ENCODE measurements around the gene KCNQ1.

Gene KCNQ1

DNA sequence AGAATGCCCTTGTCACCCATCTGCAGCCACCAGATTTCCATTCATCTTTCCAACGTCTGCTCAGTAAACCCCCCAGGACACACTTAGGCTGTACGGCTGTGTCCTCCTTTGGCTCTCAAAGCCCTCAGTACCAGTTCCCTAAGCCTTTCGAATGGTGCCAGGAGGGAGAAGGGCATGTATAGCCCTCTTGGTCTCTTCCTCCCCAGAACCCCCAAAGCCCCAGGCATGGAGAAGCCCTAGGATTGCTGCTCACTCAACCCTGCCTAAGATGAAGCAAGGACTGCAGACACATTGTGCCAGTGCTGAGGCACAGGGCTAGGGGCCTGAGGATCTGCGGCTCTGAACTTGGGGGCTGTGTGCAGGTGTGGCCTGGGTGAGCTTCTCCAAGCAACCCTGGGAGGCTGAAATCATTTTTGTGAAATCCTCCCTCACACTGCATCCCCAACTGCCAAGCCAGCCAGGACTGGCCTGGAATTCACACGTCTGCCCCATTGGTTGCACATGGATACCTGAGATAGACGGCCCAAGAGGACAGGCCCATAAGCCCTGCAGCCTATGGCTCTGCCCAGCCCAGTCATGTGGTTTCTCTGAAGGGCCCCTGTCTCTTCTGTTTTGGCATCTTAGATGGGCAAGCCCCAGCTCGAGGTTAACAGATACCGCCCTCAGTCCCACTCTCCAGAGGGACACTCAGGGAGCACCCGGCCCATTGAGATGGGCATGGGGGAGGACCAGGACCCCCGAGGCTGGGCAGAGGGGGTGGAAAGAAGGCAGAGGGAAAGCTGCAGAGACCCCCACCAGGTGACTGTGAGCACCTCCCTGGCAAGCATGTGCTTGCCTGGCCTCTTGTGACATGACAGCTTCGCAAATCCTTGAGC lies 221.0 kb downstream of the KCNQ1 start:
- DNase-seq (ENCODE audit: low read depth in 2 of 2): no peak

DNA sequence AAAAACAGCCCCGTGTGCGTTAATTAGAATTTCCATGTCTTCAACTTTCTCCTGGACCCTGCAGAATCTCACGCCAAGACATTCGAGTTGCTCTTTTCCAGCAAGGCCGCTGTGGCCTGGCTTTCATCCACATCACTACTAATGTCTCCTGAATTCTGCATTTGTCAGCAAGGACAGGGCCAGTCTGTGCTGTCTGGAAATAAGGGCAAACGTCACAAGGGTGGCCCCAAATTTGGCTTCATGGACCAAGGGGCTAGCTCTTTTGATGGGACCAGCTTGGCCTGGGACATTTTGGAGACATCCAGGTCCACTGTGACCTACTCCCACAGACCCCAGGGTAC lies 221.6 kb downstream of the KCNQ1 start:
- no peak for DNase-seq (ENCODE audit: low read depth in 2 of 2)

DNA sequence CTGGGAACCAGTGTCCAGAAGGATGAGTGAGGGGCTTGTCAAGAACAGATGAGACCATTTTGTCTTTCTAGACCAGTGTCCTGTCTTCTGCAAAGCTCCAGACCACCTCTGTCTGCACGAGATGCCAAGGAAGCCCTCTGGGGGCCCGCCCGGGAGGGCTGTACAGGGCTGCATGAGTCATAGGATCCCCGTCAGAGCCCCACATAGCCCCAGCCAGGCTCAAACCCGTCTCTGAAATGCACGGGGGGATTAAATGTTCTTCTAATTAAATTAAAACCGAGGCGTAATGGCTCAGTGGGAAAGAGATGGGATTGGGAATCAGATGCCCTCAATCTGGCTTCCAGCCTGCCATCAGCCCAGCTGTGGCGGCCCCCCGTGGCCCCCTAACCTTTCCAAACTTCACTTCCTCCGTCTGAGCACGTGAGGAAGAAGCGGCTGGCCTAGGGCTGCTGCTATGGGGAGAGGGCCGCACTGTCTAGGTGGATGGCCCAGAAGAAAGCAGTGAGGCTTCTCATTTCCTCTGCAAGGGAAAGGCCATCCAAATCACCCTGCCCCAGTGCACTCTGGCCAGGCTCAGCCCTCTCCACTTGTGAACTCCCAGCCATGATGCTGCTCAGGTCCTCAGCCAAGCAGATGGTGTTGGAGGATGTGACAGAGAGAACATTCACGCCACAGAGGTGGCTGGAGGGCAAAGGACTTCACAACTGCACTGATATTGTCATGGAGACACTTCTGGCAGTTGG lies 222.2 kb downstream of the KCNQ1 start:
- no peak for DNase-seq (ENCODE audit: low read depth in 2 of 2)

DNA sequence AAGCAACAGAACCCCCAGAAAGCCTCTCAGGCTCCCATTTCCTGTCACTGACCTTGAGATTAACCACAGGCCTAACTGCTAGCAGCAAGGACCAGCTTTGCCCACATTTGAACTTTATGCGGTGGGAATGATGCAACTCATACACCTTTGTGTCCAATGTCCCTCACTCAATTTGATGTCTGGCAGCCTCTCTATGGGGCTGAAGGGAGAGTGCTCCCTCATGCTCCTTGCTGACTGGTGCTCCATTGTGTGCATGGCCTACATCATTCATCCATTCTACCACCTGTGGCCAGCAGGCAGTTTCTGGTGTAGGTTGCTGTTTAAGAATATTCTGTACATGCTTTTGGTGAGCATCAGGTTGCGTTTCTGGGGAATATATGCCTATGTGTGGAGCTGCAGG lies 223.1 kb downstream of the KCNQ1 start:
- no peak for DNase-seq (ENCODE audit: low read depth in 2 of 2)

DNA sequence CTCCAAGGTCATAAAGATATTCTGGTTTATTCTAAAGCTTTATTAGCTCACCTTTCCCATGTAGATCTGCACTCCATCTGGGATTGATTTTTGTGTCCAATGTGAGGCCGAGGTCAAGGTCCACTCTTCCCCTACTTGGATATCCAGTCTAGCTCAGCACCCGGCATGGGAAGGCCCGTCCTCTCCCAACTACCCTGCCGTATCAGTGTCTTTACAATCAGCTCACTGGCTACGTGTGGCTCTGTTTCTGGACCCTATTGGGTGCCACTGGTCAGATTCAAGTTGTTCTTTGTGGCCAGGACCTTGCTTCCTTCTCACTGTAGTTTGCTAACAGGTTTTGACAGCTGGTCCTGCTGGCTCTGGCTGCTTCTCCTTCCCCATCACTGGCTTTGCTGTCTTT lies 224.1 kb downstream of the KCNQ1 start:
- no peak for DNase-seq (ENCODE audit: low read depth in 2 of 2)

DNA sequence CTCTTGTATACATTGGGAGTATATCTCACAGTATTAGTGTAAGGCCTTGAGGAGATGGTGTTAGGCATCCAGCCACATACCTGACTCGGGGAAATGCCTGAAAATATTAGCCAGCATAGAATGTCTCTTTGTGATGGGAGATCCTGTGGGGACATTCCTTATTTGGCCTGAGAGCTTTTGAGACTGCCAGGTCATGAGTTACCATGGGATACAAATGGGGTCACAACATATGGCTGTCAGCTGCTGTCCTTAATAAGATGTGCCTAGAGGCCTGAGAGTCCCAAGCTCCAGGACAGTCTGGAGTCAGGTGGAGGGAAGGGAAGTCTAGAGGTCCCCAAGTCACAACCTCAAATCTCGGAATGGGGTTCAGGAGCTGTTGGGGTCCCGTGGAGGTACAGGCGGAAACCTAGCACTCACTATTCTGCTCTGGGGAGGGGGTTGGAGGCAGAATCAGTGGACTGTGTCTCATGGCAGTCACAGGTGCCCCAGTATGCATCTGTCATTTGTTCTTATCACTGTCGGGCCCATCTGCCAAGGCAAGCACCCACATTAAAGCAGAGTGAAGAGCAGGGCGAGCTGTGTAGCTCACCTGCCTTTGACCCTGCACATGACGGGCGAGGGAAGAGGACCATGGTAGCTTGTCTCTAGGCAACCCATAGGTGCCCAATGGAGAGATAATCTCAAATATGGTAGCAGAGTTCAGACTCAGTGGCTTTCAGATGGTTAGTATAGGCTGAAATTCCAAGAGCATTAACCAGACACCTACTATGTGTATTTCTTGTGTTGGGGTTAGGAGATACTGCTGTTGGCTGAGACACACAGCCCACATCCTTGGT lies 225.0 kb downstream of the KCNQ1 start:
- no peak for DNase-seq (ENCODE audit: low read depth in 2 of 2)

DNA sequence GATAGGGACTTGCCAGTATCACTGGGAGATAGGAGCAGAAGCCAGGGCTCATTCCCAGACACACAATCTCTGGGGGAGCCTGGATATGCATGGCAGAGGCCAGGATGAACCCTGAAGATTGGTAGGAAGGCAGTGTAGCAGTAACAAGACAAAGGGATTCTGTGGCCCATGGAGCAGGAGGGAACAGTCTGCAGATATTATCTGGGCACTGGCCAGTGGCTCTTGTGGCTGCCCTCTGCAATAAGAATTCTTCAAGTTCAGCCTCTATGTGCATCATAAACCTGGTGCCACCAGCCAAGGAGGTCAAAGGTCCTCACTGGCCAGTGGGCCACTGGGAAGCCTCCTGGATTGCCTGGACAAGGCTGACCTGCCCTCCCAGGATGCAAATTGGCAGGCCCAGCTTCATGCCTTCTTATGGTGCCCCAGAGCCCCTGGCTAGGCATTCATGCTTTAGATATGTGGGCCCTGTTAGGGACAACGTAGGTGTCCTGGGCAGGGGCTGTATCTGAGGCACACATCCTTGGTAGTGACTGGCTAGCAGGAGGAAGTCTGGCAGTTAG lies 225.8 kb downstream of the KCNQ1 start:
- DNase-seq (ENCODE audit: low read depth in 2 of 2): no peak

DNA sequence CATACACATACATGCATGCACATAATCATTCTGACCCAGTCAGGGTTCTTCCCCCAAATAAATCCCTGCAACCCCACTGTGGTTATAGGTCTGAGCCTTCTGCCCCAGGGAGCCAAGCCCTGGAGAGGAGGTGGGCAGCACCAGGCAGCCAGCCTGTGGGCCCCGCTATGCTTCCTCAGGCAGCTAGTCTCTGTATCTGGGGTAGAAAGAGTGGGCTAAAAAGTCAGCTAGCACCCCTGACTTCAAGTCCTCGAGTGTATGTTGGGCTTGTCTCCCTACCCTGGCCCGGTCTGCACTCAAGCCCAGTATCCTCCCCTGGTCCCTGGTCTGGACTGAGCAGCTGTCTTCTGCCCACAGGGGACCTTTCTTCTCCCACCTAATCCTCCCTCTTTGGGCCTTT lies 226.9 kb downstream of the KCNQ1 start:
- DNase-seq (ENCODE audit: low read depth in 2 of 2): no peak

DNA sequence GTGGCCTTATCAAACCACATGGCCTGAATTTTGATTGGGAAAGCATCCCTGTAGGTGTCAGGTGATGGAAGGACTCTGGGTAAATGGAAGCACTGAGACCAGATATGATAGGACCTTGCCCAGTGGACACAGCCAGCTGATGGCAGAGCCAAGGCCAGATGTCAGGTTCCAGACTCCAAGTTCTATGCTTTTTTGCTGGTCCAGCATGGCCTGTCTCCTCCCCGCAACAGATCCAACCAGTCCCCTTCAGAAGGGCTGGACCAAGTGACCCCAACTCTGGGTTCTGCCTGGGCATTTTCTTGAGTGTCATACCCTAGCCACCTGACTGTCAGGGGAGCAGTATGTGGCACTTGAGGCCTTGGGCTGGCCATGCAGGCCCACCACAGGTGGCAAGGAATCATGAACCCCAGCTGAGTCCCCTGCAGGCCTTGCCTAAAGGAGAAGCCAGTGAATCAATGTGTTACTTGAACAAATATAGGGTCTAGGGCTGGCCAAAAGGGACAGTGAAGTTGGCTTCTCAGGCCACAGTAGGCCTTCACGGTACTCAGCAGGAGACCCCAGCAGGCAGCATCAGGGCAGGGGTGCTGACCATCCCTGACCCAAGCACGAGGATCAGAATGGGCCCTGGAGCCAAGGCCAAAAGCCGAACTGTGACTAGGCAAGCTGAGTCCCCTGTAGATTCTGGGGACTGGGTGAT lies 227.9 kb downstream of the KCNQ1 start:
- DNase-seq (ENCODE audit: low read depth in 2 of 2): no peak

DNA sequence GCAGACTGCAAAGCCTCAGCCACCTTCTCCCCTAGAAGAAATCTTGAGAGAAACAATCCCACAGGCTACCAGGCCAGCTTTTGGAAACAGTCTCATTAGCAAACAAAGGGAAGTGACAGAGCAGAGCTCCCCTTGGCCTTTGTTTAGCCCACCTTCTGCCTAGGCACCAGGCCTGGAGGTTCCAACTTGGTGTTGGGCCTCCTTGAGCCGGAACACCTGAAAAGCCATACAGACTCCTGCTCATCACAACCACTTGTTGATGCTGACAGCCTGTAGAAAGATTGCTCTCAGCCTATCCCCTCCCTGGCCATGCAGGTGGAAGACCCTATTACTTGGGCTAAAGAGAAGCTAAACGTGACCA lies 228.4 kb downstream of the KCNQ1 start:
- no peak for DNase-seq (ENCODE audit: low read depth in 2 of 2)

DNA sequence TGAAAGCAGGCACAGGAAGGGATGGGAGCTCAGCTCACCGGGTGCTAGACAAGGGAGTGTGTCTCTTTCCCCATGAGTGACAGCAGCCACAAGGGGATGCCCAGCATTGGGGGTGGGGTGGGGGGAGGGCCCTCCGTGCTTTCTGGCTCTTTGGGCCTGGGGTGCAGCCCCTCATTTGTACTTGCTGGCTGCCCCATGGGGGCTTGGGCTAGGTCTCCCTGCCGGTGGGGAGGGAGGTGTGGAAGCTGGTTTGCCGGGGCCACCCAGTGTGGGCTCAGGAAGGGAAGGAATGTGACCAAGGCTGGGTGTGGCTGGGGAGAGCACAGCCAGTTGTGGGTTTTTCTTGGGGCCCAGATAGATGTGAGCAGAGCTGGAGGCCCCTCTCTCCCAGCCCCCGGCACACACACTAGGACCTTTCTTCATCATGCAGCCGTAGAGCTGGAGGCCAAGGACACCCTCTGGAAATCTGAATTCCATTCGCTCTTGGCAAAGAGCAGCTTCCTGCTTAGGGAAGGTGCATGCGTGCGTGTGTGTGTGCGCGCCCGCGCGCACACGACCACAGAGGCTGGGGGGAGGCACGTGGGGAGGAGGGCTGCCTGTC lies 229.2 kb downstream of the KCNQ1 start:
- no peak for DNase-seq (ENCODE audit: low read depth in 2 of 2)

DNA sequence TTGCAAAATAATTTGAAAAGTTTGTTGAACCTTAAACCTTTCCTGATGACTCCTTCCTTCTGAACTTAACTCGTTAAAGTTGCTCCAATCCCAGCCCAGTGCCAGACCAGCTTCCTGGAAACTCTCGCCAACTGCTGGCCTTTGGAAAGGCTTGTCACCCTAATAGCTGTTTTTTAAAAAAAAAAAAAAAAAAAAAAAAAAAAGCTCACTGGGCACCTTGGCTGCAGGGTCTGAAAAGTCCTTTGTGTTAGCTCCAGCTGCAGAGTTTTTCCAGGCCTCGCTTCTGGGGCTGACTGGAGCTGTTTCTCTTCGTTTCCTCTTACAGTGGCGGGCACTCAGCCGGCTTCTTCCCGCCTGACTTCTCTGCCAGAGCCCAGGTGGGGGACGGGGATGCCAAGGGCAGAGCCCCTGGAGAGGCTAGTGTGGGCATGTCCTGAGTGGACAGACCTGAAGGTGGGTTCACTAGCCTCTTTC lies 229.9 kb downstream of the KCNQ1 start:
- no peak for DNase-seq (ENCODE audit: low read depth in 2 of 2)

DNA sequence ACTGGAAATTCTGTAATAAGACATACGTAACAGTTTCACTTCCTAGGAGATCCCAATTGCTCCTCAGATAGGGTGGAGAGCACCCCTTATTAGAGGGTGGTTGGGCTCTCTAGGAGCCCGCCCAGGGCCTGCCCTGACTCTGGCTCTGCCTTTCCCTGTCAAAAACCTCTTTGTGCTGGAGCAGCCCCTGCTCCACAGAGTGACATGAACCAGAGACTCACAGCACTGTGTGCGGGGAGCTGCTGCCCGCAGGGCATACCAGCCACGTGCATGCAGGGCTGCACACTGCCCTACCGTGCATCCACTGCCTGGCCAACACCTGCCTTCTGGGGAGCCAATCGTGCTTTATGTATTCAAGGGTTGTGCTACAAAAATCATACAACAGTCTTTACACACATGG lies 230.7 kb downstream of the KCNQ1 start:
- no peak for DNase-seq (ENCODE audit: low read depth in 2 of 2)

DNA sequence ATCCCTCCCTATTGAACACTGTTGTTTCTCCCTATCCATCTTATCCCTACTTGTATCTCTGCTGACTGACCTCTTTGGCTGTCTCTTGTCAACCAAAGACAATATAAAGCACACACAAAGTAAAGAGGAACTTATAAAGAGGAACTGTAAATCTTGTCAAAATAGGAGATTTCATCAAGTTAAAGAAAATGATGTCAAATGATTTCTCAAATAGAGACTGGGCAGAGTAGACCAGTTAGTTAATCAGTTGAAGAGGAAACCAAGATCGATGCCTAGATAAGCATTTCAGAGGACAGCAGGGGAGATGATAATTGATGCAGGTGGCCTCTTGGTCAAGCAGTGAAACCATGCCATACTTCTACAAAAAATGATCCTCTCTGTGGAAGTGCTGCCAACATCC lies 232.3 kb downstream of the KCNQ1 start:
- DNase-seq (ENCODE audit: low read depth in 2 of 2): no peak

DNA sequence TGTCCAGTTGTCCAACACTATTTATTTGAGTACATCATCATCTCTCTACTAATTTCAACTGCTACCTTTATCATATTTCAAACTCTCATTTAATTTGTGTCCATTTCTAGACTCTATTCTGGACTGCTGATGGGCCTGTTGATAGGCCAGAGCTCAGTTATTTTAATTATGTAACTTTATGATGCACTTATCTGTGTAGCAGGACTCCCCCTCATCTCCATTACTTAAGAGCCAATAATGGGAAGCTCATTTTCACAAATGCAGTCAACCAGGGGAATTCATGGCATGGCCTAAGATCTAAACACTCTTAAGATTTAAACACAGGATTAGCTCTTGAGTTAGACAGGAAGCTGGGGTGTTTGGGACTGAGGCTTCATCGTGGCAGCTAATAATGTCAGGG lies 233.6 kb downstream of the KCNQ1 start:
- DNase-seq (ENCODE audit: low read depth in 2 of 2): no peak

DNA sequence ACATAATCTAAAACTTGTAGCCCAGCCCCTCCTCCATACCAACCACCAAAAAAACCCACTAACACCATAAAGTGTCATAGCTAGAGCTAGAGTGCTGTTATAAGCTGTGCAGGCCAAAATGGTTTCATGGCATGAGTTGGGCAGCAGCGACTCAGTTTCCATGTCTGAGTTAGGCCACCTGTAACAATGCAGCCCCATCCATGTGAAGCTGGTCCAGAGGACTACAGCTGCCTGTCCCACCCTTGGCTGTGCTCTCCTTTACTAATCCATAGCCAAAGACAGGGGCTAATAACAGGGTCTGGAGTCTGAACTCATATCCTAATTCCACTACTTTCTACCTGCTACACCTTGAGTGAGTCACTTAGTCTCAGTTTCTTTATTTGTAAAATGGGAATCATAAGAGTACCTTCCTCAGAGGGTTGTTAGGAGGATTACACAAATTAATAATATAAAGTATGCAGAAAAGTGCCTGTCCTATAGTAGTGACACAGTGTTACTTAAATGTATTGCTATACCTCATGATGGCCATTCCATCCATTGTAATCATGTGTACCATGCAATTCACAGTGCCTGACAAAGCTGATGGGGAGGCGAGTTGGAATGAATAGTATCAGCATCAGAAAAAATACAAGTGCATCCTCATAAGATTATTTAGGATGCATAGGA lies 234.3 kb downstream of the KCNQ1 start:
- no peak for DNase-seq (ENCODE audit: low read depth in 2 of 2)

DNA sequence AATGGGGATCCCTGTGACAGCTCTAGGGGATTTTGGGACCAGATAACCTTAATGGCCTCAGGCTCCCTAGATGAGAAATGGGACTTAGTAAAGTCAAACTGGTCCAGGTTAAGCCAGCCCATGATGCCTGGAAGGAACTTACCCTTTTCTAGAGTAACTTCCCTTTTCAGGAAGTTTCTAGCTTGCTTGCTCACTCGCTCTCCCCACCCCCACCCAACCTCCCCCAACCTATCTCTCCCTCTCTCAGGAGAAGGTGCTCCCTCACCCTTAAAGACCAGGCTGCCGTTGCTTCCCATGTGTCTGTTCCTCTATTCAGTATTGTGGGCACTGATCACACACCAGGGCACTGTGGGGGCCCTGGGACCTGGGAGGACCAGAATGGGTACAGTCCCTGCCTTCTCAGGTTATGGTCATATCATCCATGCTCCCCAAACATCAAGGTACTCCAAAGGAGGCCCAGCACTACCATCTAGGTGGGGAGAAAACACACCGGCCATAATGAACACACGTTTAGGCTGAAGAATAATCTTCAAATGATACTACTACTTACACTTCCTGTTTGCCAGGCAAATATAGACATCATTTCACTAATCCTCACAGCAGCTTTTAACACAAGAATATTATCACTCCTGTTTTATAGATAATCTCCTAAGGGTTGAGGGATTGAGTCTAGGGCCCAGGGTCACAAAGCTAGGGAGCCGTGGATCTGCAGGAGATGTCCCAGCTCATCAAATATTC lies 236.8 kb downstream of the KCNQ1 start:
- no peak for DNase-seq (ENCODE audit: low read depth in 2 of 2)

DNA sequence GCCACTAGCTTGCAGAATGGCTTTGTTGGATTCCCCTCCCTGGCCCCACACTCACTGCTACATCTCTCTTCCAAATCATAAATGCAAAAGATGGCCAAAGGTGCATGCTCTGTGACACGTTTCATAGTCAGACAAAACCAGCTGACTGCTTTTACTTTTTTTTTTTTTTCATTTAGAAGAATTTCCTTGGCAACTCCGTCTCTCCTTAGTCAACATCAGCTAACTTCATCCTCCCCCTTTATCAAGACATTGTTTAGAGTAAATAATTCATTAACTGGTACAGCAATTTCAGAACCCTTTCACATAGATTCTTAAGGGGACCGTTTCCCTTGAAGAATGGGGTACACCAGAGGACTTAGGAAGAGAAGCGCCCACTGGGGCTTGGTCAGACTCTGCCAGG lies 239.0 kb downstream of the KCNQ1 start:
- no peak for DNase-seq (ENCODE audit: low read depth in 2 of 2)

DNA sequence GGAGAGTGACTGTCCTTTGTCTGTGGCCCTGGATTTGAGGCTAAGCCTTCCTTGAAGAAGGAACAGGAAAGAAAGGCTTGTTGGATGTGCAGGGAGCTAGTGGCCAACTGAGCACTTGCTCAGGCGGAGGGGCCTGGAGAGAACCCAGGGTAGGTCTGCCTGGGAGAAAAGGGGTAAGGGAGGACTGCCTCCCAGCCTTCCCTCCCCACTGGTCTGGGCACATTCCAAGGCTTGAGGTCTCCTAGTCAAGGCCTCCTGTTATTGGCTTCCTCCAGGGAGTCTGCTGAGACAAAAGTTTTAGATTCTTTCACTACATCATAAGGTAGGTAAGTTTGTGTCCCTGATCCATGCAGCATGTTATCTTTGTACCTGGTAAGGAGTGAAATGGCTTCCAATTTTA lies 239.8 kb downstream of the KCNQ1 start:
- no peak for DNase-seq (ENCODE audit: low read depth in 2 of 2)

DNA sequence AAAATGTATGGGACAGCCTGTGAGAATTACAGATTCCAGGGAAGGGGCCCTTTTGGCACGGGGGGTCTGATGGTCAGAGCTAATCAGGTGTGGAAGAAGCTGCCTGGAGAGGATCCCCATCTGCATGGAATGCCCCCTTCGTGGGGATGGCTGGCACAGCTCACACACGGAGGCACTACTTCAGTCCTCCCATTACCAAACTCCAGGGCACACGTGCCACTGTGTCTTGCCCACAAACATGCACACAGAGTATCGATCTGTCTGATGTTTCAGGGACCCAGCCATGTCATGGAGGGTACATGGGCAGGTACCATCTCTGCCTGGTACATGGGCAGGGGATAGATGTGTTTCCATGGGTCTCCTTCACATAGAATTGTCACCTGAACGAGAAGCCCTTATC lies 240.2 kb downstream of the KCNQ1 start:
- no peak for DNase-seq (ENCODE audit: low read depth in 2 of 2)
